ENCODE results near the gene OR5AC2. TPM values are rescaled to one million over a fixed set of nuclear protein-coding genes. Genes with fewer than 3 reads are reported as not detected.

OR5AC2 gene
- total RNA-seq, 6 experiments from 2014 or later: not detected

DNA sequence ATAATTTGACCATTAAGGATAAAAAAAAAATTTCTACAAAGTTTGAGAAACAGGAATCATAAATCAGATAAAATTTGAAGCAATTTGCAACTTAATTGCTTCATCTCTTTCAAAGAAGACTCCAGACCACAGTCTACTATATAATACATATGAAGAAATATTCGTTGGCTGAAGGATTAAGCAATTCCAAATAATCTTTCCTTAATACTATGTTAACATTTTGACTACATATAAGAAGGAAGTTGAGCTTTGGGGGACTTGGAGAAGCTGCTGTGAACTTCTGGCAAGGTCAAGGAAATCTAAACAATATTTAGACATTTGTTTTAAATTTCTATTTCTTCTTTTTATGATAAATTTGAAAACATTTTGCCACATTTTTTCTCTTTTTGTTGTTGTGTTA, 38.4 kb upstream of the OR5AC2 start:
- Mint-ChIP-seq H3K4me1 (ENCODE audit: low read depth) (no peaks in the 10 kb centered on the region), H3K9me3 (no peaks in the 10 kb centered on the region), H3K4me3 (no peak overlapping the region), H3K27ac (no peak overlapping the region), H3K27me3 (ENCODE audit: insufficient read depth) (no peaks in the 10 kb centered on the region; the same call in 1 of the 2 replicates), H3K36me3 (ENCODE audit: low read depth) (no peaks in the 10 kb centered on the region)
- TF ChIP-seq, protein P1, sequence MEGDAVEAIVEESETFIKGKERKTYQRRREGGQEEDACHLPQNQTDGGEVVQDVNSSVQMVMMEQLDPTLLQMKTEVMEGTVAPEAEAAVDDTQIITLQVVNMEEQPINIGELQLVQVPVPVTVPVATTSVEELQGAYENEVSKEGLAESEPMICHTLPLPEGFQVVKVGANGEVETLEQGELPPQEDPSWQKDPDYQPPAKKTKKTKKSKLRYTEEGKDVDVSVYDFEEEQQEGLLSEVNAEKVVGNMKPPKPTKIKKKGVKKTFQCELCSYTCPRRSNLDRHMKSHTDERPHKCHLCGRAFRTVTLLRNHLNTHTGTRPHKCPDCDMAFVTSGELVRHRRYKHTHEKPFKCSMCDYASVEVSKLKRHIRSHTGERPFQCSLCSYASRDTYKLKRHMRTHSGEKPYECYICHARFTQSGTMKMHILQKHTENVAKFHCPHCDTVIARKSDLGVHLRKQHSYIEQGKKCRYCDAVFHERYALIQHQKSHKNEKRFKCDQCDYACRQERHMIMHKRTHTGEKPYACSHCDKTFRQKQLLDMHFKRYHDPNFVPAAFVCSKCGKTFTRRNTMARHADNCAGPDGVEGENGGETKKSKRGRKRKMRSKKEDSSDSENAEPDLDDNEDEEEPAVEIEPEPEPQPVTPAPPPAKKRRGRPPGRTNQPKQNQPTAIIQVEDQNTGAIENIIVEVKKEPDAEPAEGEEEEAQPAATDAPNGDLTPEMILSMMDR (IDR thresholded peaks at IDR 0.05): no peak
- DNase-seq: no peak

DNA sequence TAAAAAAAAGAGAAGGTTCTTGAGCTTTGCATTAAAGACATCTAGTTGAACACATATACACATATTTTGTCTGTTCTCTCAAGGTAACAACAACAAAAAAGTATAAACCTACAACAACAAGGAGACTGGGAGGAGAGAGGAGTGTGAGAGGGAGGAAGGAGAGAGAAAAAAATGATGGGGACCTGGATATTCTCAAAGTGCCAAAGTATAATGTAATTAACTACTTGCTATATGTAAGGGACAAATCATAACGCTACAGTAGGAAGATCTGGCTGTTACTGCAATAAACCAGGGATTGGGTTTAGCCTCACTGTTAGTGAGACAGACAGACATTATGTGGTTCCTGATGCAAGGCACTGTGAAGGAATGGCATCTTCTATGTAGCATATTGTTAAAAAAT, 37.7 kb upstream of the OR5AC2 start:
- H3K27me3 Mint-ChIP-seq (ENCODE audit: insufficient read depth): no peaks in the 10 kb centered on the region; the same call in 1 of the 2 replicates
- no peaks in the 10 kb centered on the region for H3K36me3 Mint-ChIP-seq (ENCODE audit: low read depth)
- DNase-seq: no peak
- no peak overlapping the region for H3K4me3 Mint-ChIP-seq
- H3K9me3 Mint-ChIP-seq: no peaks in the 10 kb centered on the region
- no peaks in the 10 kb centered on the region for H3K4me1 Mint-ChIP-seq (ENCODE audit: low read depth)
- H3K27ac Mint-ChIP-seq: no peak overlapping the region
- TF ChIP-seq, protein P1 (IDR thresholded peaks at IDR 0.05): no peak

DNA sequence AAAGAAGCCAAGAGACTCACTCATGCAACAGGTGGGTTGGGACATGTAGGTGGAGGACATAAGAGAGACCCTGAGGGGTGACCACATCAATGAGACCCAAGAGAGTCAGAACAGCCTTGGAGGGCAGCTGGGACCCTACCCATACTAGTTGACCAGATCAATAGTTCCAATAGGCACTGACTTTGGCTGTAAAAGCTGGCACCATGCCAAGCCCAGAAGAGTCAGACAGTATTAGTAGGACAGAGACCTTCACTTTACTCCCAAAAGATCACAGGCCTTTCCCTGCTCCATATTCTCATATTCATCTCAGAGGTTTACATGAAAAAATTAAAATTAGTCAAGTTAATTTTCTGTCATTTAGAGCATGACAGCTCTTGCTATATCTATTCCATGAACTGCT, 30.9 kb upstream of the OR5AC2 start:
- no peaks in the 10 kb centered on the region; the same call in 1 of the 2 replicates for H3K27me3 Mint-ChIP-seq (ENCODE audit: insufficient read depth)
- TF ChIP-seq, protein P1 (IDR thresholded peaks at IDR 0.05): no peak
- no peak overlapping the region for H3K27ac Mint-ChIP-seq
- no peaks in the 10 kb centered on the region for H3K36me3 Mint-ChIP-seq (ENCODE audit: low read depth)
- DNase-seq: no peak
- H3K4me3 Mint-ChIP-seq: no peak overlapping the region
- H3K4me1 Mint-ChIP-seq (ENCODE audit: low read depth): no peaks in the 10 kb centered on the region
- no peaks in the 10 kb centered on the region for H3K9me3 Mint-ChIP-seq

DNA sequence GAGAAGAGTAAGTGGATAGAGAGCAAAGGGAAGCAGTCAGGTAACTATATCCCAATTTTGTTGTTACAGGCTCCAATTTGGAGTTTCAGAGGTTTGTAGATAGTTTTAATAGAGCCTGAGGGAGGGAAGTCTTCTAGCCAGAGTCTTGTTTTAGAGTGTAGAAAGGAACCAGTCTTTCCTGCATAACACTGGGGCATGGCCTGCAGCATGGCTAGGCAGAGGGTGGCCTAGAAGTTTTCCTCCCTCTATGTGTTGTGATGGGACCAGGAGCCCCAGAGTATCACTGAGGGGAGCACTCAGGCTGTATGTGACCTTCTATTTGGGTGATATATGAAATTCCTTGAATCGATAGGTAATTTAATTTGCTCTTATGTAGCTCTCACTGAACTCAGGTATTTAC, 29.3 kb upstream of the OR5AC2 start:
- TF ChIP-seq, protein P1 (IDR thresholded peaks at IDR 0.05): no peak
- H3K9me3 Mint-ChIP-seq: no peaks in the 10 kb centered on the region
- no peaks in the 10 kb centered on the region for H3K4me1 Mint-ChIP-seq (ENCODE audit: low read depth)
- H3K27ac Mint-ChIP-seq: no peak overlapping the region
- DNase-seq: no peak
- no peak overlapping the region for H3K4me3 Mint-ChIP-seq
- H3K27me3 Mint-ChIP-seq (ENCODE audit: insufficient read depth): no peaks in the 10 kb centered on the region
- H3K36me3 Mint-ChIP-seq (ENCODE audit: low read depth): no peaks in the 10 kb centered on the region

DNA sequence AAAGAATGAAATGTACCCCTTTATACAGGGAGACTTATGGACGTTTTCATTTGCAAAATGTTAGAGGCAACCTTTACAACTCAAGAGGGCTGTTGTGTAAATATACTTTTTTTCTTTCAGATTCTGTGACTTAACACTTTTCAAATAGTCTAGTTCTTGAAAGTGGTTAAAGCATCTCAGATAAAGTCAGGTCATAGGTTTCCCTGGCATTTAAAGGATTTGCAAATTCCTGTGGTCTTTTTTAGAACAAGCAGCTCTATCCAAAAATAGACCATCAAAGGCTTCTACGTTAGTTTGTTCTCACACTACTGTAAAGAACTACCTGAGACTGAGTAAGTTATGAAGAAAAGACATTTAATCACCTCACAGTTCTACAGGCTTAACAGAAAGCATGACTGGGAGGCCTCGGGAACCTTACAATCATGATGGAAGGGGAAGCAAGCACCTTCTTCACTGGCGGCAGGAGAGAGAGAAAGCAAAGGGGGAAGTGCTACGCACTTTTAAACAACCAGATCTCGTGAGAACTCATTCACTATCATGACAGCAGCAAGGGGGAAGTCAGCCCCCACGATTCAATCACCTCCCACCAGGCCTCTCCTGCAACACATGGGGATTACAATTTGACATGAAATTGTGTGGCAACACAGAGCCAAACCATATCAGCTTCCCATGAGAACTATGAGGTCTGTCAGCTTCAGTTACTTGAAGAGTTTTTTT, 28.6 kb upstream of the OR5AC2 start:
- TF ChIP-seq, protein P1 (IDR thresholded peaks at IDR 0.05): no peak
- H3K27me3 Mint-ChIP-seq (ENCODE audit: insufficient read depth): no peaks in the 10 kb centered on the region
- no peak overlapping the region for H3K4me3 Mint-ChIP-seq
- H3K36me3 Mint-ChIP-seq (ENCODE audit: low read depth): no peaks in the 10 kb centered on the region
- no peaks in the 10 kb centered on the region for H3K4me1 Mint-ChIP-seq (ENCODE audit: low read depth)
- no peak for DNase-seq
- H3K9me3 Mint-ChIP-seq: no peaks in the 10 kb centered on the region
- no peak overlapping the region for H3K27ac Mint-ChIP-seq
